NCI-H1048 (cell line): ENCODE data around the gene KIF4A.
"Not testable (repeated sequence)": the region's sequence is repeated elsewhere in the genome, so short reads cannot be mapped to it uniquely, and the experiment has no call there.

Experiments
- DNase-seq: peaks from one replicate; lab custom pipeline; 2025; lab: John Stamatoyannopoulos, UW

Gene KIF4A

GRCh38 chrX:70289793-70290770, at the start of gene KIF4A, which contains the start of gene PDZD11:
Gene KIF4A (plus strand): TSS chrX:70290104. CDS start chrX:70290459, 355 bp downstream.
Gene PDZD11 (minus strand): TSS chrX:70289927. CDS start chrX:70289341, 586 bp downstream.
- peak; percentile 55 for DNase-seq

- DNase-seq = no peak
Observed at GRCh38 chrX:70240751-70241150, 49.2 kb upstream of the KIF4A start.

GRCh38 chrX:70241501-70241900, 48.4 kb upstream of the KIF4A start:
- no peak for DNase-seq

GRCh38 chrX:70243601-70244000, 46.3 kb upstream of the KIF4A start:
- DNase-seq = not testable (repeated sequence)

- DNase-seq = no peak
Observed at GRCh38 chrX:70244881-70245280, 45.0 kb upstream of the KIF4A start.

GRCh38 chrX:70247252-70247651, 42.7 kb upstream of the KIF4A start:
- no peak for DNase-seq

- no peak for DNase-seq
Observed at GRCh38 chrX:70252491-70252890, 37.4 kb upstream of the KIF4A start.

GRCh38 chrX:70253377-70254062, 36.4 kb upstream of the KIF4A start:
- no peak for DNase-seq

GRCh38 chrX:70254063-70254400, 35.9 kb upstream of the KIF4A start:
- DNase-seq = no peak

- DNase-seq = no peak
Observed at GRCh38 chrX:70254909-70255308, 35.0 kb upstream of the KIF4A start.

GRCh38 chrX:70255452-70255851, 34.5 kb upstream of the KIF4A start:
- no peak for DNase-seq

GRCh38 chrX:70257423-70258288, 32.2 kb upstream of the KIF4A start:
- no peak for DNase-seq

GRCh38 chrX:70260104-70260503, 29.8 kb upstream of the KIF4A start, which contains the start of gene P2RY4:
Gene P2RY4 (minus strand): TSS chrX:70260204. CDS start chrX:70259624, 580 bp downstream.
- DNase-seq = no peak

- DNase-seq = no peak
Observed at GRCh38 chrX:70262952-70263567, 26.8 kb upstream of the KIF4A start.

GRCh38 chrX:70264784-70265183, 25.1 kb upstream of the KIF4A start:
- no peak for DNase-seq

- no peak for DNase-seq
Observed at GRCh38 chrX:70268034-70268433, 21.9 kb upstream of the KIF4A start, which contains the start of gene ARR3. Gene ARR3 (plus strand): TSS chrX:70268334. CDS start chrX:70269386, 1,052 bp downstream.

GRCh38 chrX:70274029-70274428, 15.9 kb upstream of the KIF4A start:
- not testable (repeated sequence) for DNase-seq

GRCh38 chrX:70279081-70279480, 10.8 kb upstream of the KIF4A start:
- DNase-seq = no peak

- no peak for DNase-seq
Observed at GRCh38 chrX:70280573-70280972, 9.3 kb upstream of the KIF4A start.

- DNase-seq = no peak
Observed at GRCh38 chrX:70281951-70282350, 8.0 kb upstream of the KIF4A start, which contains the start of gene RAB41. Gene RAB41 (plus strand): TSS chrX:70282172. CDS start chrX:70282218, 46 bp downstream.

GRCh38 chrX:70289168-70289792, 624 bp upstream of the KIF4A start:
- DNase-seq = no peak
